GM21367 (cell line): ENCODE results near the gene HMOX1.

Source experiments
- ATAC-seq: cut with Tn5 transposase; IDR thresholded peaks from one replicate; pipeline ENCODE4 v1.9.1; 2021; ENCODE audit not compliant: unreplicated experiment

HMOX1 gene

DNA sequence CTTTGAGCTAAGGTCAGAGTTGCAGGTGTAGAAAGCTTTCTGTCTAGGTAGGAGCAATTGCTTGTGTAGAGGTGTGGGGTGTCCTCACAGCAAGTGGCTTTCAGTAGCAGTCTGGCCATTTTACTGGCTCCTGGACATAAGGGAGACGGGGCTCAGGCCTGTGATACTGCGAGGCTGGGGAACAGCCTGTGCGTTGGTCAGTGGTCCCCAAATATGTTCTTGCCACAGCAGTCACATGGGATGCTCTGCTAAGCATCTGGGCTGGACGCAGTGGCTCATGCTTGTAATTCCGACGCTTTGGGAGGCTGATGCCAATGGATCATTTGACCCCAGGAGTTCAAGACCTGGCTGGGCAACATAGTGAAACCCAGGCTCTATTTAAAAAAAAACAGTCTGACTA lies 21.0 kb downstream of the HMOX1 start:
- no peak for ATAC-seq

- no peak for ATAC-seq
These were observed 22.5 kb downstream of the HMOX1 start for GRCh38 chr22:35403356-35403755.

DNA sequence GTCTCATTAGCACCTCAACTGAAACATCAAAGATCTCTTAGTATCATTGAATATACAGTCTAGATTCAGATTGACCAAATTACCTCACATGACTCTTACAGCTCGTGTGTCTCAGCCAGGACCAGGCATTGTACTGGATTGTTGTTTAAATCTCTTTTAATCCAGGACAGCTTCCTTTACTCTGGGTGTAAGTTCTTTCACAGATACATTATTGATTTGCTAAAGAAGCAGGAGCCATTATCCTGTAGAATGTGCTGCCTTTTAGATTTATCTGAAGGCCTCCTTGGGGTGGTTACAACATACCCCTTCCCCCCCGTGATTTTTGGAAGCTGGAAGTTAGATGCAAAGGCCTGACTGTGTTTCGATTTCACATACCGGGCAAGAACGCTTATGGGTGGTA lies 23.3 kb downstream of the HMOX1 start:
- no peak for ATAC-seq

DNA sequence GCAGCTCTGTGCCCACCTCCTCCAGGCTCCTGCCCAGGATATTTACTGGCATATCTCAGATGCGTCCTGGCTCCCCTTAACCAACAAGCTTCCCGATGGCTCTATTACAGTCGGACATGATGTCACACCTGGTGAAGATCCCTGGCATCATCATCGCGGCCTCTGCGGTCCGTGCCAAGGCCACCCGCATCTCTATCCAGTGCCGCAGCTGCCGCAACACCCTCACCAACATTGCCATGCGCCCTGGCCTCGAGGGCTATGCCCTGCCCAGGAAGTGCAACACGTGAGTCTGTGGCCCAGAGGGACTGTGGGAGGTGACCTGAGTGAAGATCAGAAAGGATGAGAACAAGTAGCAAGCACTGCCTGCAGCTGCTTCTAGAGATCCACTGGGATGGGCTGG lies 25.5 kb downstream of the HMOX1 start:
- ATAC-seq = no peak

DNA sequence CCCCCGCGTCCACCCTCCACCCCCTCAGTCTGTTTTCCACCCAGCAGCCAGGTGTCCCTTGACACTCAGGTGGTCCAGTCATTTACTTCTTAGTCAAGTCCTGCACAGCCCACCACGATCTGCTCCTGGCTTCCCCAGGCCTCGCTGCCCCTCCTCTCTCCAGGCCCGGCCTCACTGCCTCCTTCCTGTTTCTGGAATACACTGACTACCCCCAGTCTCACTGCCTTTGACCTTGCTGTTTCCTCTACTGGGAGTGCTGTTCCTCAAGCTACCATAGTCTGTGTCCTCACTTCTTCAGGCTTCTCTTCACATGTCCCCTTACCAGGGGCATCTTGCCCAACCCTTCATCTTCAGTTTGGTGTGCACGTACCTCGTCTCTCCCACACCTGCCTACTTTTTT lies 26.5 kb downstream of the HMOX1 start:
- ATAC-seq = no peak

DNA sequence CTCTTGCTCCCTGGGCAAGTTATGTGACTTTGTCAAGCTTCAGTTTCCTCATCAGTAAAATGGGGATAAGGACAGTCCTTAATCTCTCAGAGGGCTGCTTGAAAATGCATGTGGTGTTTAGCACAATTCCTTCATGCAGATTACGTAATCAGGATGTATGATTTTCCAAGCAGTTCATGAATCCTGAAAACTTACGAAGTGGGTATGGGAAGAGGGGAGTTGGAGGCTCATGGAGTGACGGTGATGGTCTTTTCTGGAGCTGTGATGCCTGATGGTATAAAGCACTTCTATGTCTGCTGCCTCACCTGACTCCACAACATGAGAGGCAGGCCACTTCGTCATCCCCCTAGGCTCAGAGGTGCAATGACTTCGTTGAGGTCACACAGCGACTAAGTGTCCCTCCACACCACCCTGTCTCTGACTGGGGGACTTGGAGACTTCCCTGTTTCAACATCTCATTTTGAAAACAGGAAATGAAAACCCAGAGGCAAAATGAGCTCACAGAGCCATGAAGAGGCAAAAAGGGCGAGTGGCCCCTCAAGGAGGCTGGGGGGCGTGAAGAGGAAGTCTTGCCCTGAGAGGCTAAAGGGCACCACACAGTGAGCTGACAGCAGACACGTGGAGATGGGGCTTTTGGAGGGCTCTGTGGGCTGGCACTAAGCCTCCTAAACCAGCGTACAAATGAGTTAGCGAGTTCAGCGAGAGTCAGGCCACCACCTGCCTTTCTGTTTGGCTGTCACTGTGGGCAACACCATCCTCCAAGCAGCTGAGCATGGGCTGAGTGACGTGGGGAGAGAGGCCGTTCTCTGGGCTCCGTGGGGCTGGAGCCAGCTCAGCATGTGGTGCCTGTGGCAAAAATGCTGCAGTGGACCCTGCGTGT lies 29.1 kb downstream of the HMOX1 start:
- no peak for ATAC-seq

- ATAC-seq = no peak
These were observed 29.8 kb downstream of the HMOX1 start for GRCh38 chr22:35410663-35411034.

GRCh38 chr22:35411102-35411501 lies 30.2 kb downstream of the HMOX1 start:
- no peak for ATAC-seq

- ATAC-seq = no peak
These were observed 32.7 kb downstream of the HMOX1 start for GRCh38 chr22:35413624-35414023.

DNA sequence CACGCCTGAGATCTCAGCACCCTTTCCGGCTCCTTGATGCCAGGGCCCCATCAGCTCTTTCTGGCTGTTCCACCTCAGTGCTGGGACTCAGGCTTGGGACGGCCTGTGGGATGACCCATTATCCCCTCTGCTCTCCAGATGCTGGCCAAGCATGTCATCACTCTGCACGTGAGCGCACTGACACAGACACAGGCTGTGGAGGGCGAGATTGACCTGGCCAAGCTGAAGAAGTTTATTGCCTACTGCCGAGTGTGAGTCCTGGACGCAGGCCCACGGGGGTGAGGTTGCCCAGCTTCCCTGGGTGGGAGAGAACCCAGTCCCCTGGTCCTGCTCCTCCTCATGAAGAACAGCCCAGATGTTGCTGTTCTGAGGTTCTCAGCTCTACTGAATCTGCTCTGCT lies 36.7 kb downstream of the HMOX1 start:
- ATAC-seq = no peak

- ATAC-seq = no peak
These were observed 37.2 kb downstream of the HMOX1 start for GRCh38 chr22:35418088-35418487.

DNA sequence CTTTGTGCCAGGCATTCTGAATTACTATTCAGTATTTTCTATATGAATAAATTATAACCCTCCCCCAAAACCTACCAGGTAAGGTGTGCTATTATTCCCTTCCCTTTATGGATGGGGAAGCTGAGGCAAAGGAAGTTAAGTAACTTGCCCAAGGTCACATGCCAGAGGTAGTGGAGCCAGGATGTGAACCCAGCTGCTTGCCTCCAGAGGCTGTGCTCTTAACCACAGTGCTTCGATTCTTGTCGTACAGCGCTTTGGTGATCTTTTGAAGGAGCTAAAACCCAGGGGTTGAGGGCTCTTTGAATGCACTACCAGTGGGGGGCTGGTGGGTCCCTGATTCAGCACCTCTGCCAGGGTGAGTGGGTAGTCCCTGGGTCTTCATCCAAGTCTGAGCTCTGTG lies 37.8 kb downstream of the HMOX1 start:
- ATAC-seq = no peak

DNA sequence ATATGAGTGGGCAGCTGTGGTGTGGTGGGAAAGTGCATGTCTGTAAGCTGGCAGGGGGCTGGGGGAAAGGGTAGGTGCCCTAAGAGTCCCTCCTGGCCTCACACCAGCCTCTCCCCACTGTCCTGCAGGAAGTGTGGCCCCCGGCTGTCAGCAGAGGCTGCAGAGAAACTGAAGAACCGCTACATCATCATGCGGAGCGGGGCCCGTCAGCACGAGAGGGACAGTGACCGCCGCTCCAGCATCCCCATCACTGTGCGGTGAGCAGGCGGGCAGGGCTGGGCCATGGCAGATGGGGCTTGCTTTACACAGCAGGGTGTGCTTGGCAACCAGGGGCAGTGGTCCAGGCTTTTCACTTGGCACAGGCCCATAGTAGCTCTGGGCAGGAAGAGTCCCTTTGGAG lies 38.9 kb downstream of the HMOX1 start:
- ATAC-seq = no peak

GRCh38 chr22:35421121-35421520 lies 40.2 kb downstream of the HMOX1 start:
- ATAC-seq = no peak

DNA sequence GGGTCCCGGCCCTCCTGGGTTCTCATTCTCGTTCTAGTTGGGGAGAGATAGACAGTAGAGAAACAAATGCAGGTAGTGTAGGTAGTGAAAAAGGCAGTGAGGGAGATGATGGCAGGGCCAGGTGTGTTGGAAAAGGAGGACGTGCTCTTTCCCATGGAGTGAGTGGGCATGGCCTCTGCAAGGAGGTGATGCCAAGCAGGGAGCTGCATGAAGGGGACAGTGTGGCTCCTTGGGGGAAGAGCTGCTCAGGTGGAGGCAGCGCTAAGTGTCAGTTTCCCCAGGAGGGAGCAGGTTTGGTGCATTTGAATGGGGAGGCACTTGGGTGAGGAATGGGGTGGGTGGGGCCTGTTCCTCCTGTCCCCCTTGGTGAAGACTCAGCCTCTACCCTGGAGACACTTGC lies 41.2 kb downstream of the HMOX1 start:
- no peak for ATAC-seq

DNA sequence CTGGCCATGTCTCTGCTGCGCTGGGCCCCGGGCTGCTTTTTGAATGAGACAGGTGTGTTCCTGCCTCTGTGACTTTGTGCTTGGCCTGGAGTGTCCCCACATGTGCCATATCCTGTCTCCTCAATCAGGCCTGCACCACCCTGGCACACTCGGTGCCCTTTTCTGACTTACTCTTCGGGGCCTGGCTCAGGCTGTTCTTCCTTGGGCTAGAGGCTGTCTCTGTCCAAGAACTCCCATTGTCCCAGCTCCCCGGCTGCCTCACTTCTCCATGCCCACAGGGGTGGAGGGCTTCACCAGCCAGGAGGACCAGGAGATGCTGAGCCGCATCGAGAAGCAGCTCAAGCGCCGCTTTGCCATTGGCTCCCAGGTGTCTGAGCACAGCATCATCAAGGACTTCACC lies 42.0 kb downstream of the HMOX1 start:
- ATAC-seq = no peak

GRCh38 chr22:35424081-35424480 lies 43.2 kb downstream of the HMOX1 start:
- ATAC-seq = no peak

DNA sequence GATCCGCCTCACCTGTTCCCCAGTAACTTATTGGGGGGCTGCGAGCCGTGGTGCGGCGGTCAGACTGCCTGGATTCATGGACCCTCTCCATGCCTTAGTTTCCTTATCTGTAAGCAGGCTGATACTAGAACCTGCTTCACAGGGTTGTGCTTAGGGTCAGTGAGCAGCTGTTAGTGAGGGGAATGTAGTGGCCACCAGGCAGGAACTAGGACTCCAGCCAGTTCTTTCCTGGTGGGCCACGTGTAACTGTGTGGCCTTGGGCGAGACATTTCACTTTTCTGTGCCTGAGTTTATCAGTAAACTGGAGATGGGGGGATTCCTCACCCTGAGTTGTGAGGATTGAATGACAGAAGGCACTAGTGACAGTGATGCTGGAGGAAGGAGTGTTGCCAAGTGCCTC lies 43.9 kb downstream of the HMOX1 start:
- no peak for ATAC-seq

- ATAC-seq = no peak
These were observed 44.6 kb downstream of the HMOX1 start for GRCh38 chr22:35425546-35425945.

- ATAC-seq = no peak
These were observed 45.3 kb downstream of the HMOX1 start for GRCh38 chr22:35425971-35426800.

GRCh38 chr22:35426801-35427140 lies 45.9 kb downstream of the HMOX1 start:
- no peak for ATAC-seq

DNA sequence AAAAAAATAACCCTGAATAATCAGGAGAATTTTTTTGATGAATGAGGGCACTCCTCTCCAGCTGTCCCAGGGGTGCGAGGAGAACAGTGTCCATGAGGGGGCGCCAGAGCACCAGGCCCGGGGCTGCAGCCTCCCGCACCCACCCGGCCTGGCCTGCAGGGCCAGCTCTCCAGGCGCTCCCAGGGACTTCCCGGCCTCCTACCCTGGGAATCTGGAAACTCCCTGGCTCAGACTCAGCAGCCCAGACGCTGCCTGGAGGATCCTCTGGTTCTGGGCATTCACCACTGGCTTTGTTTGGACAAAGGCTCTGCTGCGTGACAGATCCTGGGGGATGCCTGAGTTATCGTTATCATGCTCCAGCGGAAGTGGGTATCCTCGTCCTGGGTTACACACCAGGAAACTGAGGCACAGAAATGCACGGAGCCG lies 50.0 kb downstream of the HMOX1 start:
- ATAC-seq = no peak
